ENCODE data around the gene R3HDML.

DNA sequence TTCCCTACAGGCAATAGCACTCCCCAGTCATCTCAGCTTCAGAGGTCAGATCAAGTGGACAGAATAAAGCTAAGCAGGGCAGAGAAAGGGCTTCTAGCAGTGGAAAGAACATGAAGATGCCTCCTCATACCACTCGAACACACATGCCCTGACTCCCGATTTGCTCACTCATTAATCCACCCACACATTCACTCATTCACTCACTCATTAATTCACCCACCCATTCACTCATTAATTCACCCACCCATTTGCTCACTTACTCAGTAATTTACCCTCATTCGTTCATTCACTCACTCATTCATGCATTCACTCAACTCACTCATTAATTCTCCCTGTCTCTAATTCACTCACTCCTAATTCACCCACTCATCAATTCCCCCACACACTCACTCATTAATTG is 62.6 kb downstream of the R3HDML start:
- TF ChIP-seq, protein P1, sequence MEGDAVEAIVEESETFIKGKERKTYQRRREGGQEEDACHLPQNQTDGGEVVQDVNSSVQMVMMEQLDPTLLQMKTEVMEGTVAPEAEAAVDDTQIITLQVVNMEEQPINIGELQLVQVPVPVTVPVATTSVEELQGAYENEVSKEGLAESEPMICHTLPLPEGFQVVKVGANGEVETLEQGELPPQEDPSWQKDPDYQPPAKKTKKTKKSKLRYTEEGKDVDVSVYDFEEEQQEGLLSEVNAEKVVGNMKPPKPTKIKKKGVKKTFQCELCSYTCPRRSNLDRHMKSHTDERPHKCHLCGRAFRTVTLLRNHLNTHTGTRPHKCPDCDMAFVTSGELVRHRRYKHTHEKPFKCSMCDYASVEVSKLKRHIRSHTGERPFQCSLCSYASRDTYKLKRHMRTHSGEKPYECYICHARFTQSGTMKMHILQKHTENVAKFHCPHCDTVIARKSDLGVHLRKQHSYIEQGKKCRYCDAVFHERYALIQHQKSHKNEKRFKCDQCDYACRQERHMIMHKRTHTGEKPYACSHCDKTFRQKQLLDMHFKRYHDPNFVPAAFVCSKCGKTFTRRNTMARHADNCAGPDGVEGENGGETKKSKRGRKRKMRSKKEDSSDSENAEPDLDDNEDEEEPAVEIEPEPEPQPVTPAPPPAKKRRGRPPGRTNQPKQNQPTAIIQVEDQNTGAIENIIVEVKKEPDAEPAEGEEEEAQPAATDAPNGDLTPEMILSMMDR (IDR thresholded peaks at IDR 0.05 in 4 of 5, conservative IDR thresholded peaks at IDR 0.05 in 1 of 5), result no peak
- no peak for TF ChIP-seq POLR2A (IDR thresholded peaks at IDR 0.05)
